PC-3 (cell line): ENCODE data around the gene RALB. TPM values are rescaled to one million over a fixed set of nuclear protein-coding genes. Genes with fewer than 3 reads are reported as not detected.

ENCODE experiments used
- ATAC-seq: fragments of 200-7000 bp; cut with Tn5 transposase; 2 replicates; pipeline ENCODE4 v1.9.1; 2020; ENCODE audit warnings: mild to moderate bottlenecking, moderate library complexity
- BruUV-seq: library from RNA; stranded (reverse); fragments of 400-500 nt; replicated peaks from 2 replicates; lab custom pipeline; 2021; lab: Mats Ljungman, UMichigan
- CTCF ChIA-PET: fragments of 300-600 bp; sonication (Branson Sonifier 250); formaldehyde crosslinking; loops from one replicate; lab custom pipeline; 2022; ENCODE audit warnings: antibody characterized with exemption; lab: Charles Lee
- POLR2A ChIA-PET: fragments of 300-600 bp; sonication (Branson Sonifier 250); formaldehyde crosslinking; loops from one replicate; lab custom pipeline; 2022; ENCODE audit warnings: antibody characterized with exemption; ENCODE audit not compliant: unreplicated experiment; lab: Charles Lee
- DNase-seq: peaks from one replicate; pipeline ENCODE4 v3.0.0-alpha.2; 2015
- H2AFZ ChIP-seq: fragments of 300-600 bp; sonication (generic); 2 replicates; pipeline ENCODE4 v1.6.0; 2016; ENCODE audit warnings: antibody characterized with exemption, low read length
- H3F3A ChIP-seq: fragments of 300-600 bp; sonication (generic); one replicate; pipeline ENCODE4 v1.6.0; 2017; ENCODE audit warnings: antibody characterized with exemption, low read length, control low read depth, mild to moderate bottlenecking; ENCODE audit not compliant: unreplicated experiment
- H3K27ac ChIP-seq: fragments of 300-600 bp; sonication (generic); 2 replicates; pipeline ENCODE4 v1.5.1; 2016; ENCODE audit warnings: mild to moderate bottlenecking, low read length
- H3K27me3 ChIP-seq: fragments of 300-600 bp; sonication (generic); 2 replicates; pipeline ENCODE4 v1.6.1; 2016; ENCODE audit warnings: low read length, mixed read lengths
- H3K36me3 ChIP-seq: fragments of 300-600 bp; sonication (generic); 2 replicates; pipeline ENCODE4 v1.6.1; 2016; ENCODE audit warnings: low read depth, mixed run types, low read length, mixed read lengths
- H3K4me1 ChIP-seq: fragments of 300-600 bp; sonication (generic); 2 replicates; pipeline ENCODE4 v1.5.1; 2016; ENCODE audit warnings: low read length; ENCODE audit not compliant: insufficient read depth
- H3K4me2 ChIP-seq: fragments of 300-600 bp; sonication (generic); 2 replicates; pipeline ENCODE4 v1.6.0; 2016; ENCODE audit warnings: low read length
- H3K4me3 ChIP-seq: fragments of 300-600 bp; sonication (generic); 2 replicates; pipeline ENCODE4 v1.5.1; 2016; ENCODE audit warnings: mild to moderate bottlenecking, low read length, mixed read lengths
- H3K79me2 ChIP-seq: fragments of 300-600 bp; sonication (generic); 2 replicates; pipeline ENCODE4 v1.6.1; 2017; ENCODE audit warnings: low read length, mixed read lengths
- H3K9ac ChIP-seq: fragments of 300-600 bp; sonication (generic); 2 replicates; pipeline ENCODE4 v1.6.0; 2016; ENCODE audit warnings: mild to moderate bottlenecking, low read length
- H3K9me2 ChIP-seq: fragments of 300-600 bp; sonication (generic); replicated peaks from 2 replicates; pipeline ENCODE4 v1.6.1; 2016; ENCODE audit warnings: mixed run types, low read length, mixed read lengths
- H3K9me3 ChIP-seq: fragments of 300-600 bp; sonication (generic); 2 replicates; pipeline ENCODE4 v1.6.1; 2016; ENCODE audit warnings: low read length, mixed read lengths
- H4K20me1 ChIP-seq: fragments of 300-600 bp; sonication (generic); 2 replicates; pipeline ENCODE4 v1.6.1; 2016; ENCODE audit warnings: low read length, mixed read lengths
- CTCF ChIP-seq: fragments of 300-600 bp; sonication (generic); conservative IDR thresholded peaks from 2 replicates; pipeline ENCODE4 v1.5.1; 2017; ENCODE audit warnings: antibody characterized with exemption, low read depth, mild to moderate bottlenecking, low read length
- EZH2 ChIP-seq: fragments of 300-600 bp; sonication (generic); IDR thresholded peaks from one replicate; pipeline ENCODE4 v1.6.1; 2017; ENCODE audit warnings: antibody characterized with exemption, mild to moderate bottlenecking, low read length; ENCODE audit not compliant: unreplicated experiment
- EZH2phosphoT487 ChIP-seq: fragments of 300-600 bp; sonication (generic); IDR thresholded peaks from 2 replicates; pipeline ENCODE4 v1.6.1; 2018; ENCODE audit warnings: mild to moderate bottlenecking, antibody characterized with exemption, low read length, borderline replicate concordance
- intact Hi-C: fragments of 100-400 bp; cut with micrococcal nuclease; formaldehyde crosslinking; loops from 2 replicates; pipeline ENCODE4 v1.9.0; 2023
- total RNA-seq: library from RNA; depleted of rRNA; stranded (reverse); fragments of >200 nt; gene quantifications from 2 replicates; pipeline ENCODE4 v1.2.3, GENCODE V29; 2014

The RALB gene
- total RNA-seq, 1 experiment from 2014 or later = 57.9 TPM

- no TSS peak for BruUV-seq
- no peaks in the 10 kb centered on the region for H3K9me3 ChIP-seq
- intact Hi-C loops = no loop called here
- no peak for DNase-seq
- no peak overlapping the region for H3K4me3 ChIP-seq
- no peaks in the 10 kb centered on the region for H3K9me2 ChIP-seq
- peaks cover 70% of the 10 kb centered on the region for H3K79me2 ChIP-seq
- no peak overlapping the region for H3K27ac ChIP-seq
- 0 out of 2 replicates have a peak overlapping the region, but pooled peaks have one; percentile 5 for H3K4me2 ChIP-seq
- no peak for ATAC-seq
- peaks cover 34% of the 10 kb centered on the region for H3K4me1 ChIP-seq
- peaks cover 5% of the 10 kb centered on the region; the same call in 1 of the 2 replicates for H4K20me1 ChIP-seq
- no peak for TF ChIP-seq EZH2
- no peak for TF ChIP-seq CTCF
- TF ChIP-seq EZH2phosphoT487 = no peak
- H3K36me3 ChIP-seq = peaks cover 5% of the 10 kb centered on the region; the same call in 1 of the 2 replicates
- no peaks in the 10 kb centered on the region for H3K27me3 ChIP-seq
- no peak overlapping the region for H3K9ac ChIP-seq
- no peaks in the 10 kb centered on the region for H3F3A ChIP-seq
- ChIA-PET POLR2A (no interaction called here), CTCF (interaction anchor here (1.3 kb wide), 1 partner anchor 94 kb away, joined by 5 read pairs; no protein-coding TSS in a partner anchor)
- H2AFZ ChIP-seq = no peak overlapping the region
These were observed 33.4 kb upstream of the RALB start for GRCh38 chr2:120219291-120219690.

GRCh38 chr2:120219766-120220165 is 32.9 kb upstream of the RALB start:
- no peaks in the 10 kb centered on the region for H3K27me3 ChIP-seq
- intact Hi-C loops = no loop called here
- ATAC-seq = no peak
- no peaks in the 10 kb centered on the region for H3K9me3 ChIP-seq
- no peaks in the 10 kb centered on the region for H3K9me2 ChIP-seq
- no peak for TF ChIP-seq EZH2
- no peak for TF ChIP-seq EZH2phosphoT487
- no peak for TF ChIP-seq CTCF
- POLR2A ChIA-PET = no interaction called here
- peak overlapping the region; percentile 35 for H3K4me3 ChIP-seq
- peaks cover 5% of the 10 kb centered on the region; the same call in 1 of the 2 replicates for H4K20me1 ChIP-seq
- no TSS peak for BruUV-seq
- H3K27ac ChIP-seq = no peak overlapping the region
- peaks cover 5% of the 10 kb centered on the region; the same call in 1 of the 2 replicates for H3K36me3 ChIP-seq
- H2AFZ ChIP-seq = no peak overlapping the region
- DNase-seq = no peak
- CTCF ChIA-PET = interaction anchor here (1.3 kb wide), 1 partner anchor 93 kb away, joined by 5 read pairs; no protein-coding TSS in a partner anchor
- H3K79me2 ChIP-seq = peaks cover 70% of the 10 kb centered on the region
- H3K4me1 ChIP-seq = peaks cover 36% of the 10 kb centered on the region
- H3K9ac ChIP-seq = no peak overlapping the region
- peak overlapping the region; percentile 83 for H3K4me2 ChIP-seq
- no peaks in the 10 kb centered on the region for H3F3A ChIP-seq

- CTCF ChIA-PET = interaction anchor here (1.3 kb wide), 1 partner anchor 92 kb away, joined by 5 read pairs; no protein-coding TSS in a partner anchor
- intact Hi-C loops = no loop called here
- POLR2A ChIA-PET = no interaction called here
These were observed 31.9 kb upstream of the RALB start for GRCh38 chr2:120220756-120221155.

More at GRCh38 chr2:120220756-120221155, 31.9 kb upstream of the RALB start:
- Histone ChIP-seq H3K27me3 (no peaks in the 10 kb centered on the region), H3K27ac (no peak overlapping the region), H3F3A (no peaks in the 10 kb centered on the region), H2AFZ (no peak overlapping the region), H3K4me1 (peaks cover 36% of the 10 kb centered on the region), H3K79me2 (peaks cover 70% of the 10 kb centered on the region), H3K9ac (no peak overlapping the region), H3K9me2 (no peaks in the 10 kb centered on the region), H3K9me3 (no peaks in the 10 kb centered on the region), H3K36me3 (peaks cover 5% of the 10 kb centered on the region; the same call in 1 of the 2 replicates), H4K20me1 (peaks cover 5% of the 10 kb centered on the region; the same call in 1 of the 2 replicates), H3K4me3 (peak overlapping the region; percentile 70), H3K4me2 (peak overlapping the region; percentile 83)
- TF ChIP-seq CTCF (no peak), EZH2 (no peak), EZH2phosphoT487 (no peak)
- no peak for ATAC-seq
- no TSS peak for BruUV-seq
- no peak for DNase-seq
